GM23248 (cell line): ENCODE measurements around the gene EFCAB5. TPM values are rescaled to one million over a fixed set of nuclear protein-coding genes. Genes with fewer than 3 reads are reported as not detected.
"Not testable (repeated sequence)": the region's sequence is repeated elsewhere in the genome, so short reads cannot be mapped to it uniquely, and the experiment has no call there.

ENCODE experiments used
- DNase-seq: peaks from one replicate; pipeline ENCODE4 v3.0.0-alpha.2; 2015
- H2AFZ ChIP-seq: fragments of 200-600 bp; sonication (generic); 2 replicates; pipeline ENCODE4 v1.6.1; 2016; ENCODE audit warnings: antibody characterized with exemption
- H3F3A ChIP-seq: fragments of 200-600 bp; sonication (generic); 2 replicates; pipeline ENCODE4 v1.6.1; 2016; ENCODE audit warnings: mild to moderate bottlenecking, antibody characterized with exemption, mixed run types; ENCODE audit not compliant: insufficient read depth
- H3K27ac ChIP-seq: fragments of 200-600 bp; sonication (generic); 2 replicates; pipeline ENCODE4 v1.5.1; 2016; ENCODE audit warnings: mild to moderate bottlenecking
- H3K27me3 ChIP-seq: fragments of 200-600 bp; sonication (generic); replicated peaks from 2 replicates; pipeline ENCODE4 v1.6.1; 2016; ENCODE audit warnings: mild to moderate bottlenecking; ENCODE audit not compliant: insufficient read depth
- H3K36me3 ChIP-seq: fragments of 200-600 bp; sonication (generic); 2 replicates; pipeline ENCODE4 v1.6.1; 2016; ENCODE audit warnings: low read depth, mild to moderate bottlenecking
- H3K4me1 ChIP-seq: fragments of 200-600 bp; sonication (generic); 2 replicates; pipeline ENCODE4 v1.6.1; 2016; ENCODE audit warnings: mild to moderate bottlenecking; ENCODE audit not compliant: insufficient read depth
- H3K4me2 ChIP-seq: fragments of 200-600 bp; sonication (generic); one replicate; pipeline ENCODE4 v1.6.1; 2016; ENCODE audit warnings: mild to moderate bottlenecking; ENCODE audit not compliant: unreplicated experiment
- H3K4me3 ChIP-seq: fragments of 200-600 bp; sonication (generic); 2 replicates; pipeline ENCODE4 v1.5.1; 2016; ENCODE audit warnings: mild to moderate bottlenecking
- H3K79me2 ChIP-seq: fragments of 200-600 bp; sonication (generic); 2 replicates; pipeline ENCODE4 v1.6.1; 2016; ENCODE audit warnings: mild to moderate bottlenecking; ENCODE audit not compliant: insufficient read depth
- H3K9ac ChIP-seq: fragments of 200-600 bp; sonication (generic); 2 replicates; pipeline ENCODE4 v1.6.1; 2016; ENCODE audit warnings: mild to moderate bottlenecking
- H3K9me2 ChIP-seq: fragments of 200-600 bp; sonication (generic); 2 replicates; pipeline ENCODE4 v1.6.1; 2016; ENCODE audit warnings: mixed run types, mild to moderate bottlenecking, moderate library complexity; ENCODE audit not compliant: insufficient read depth
- H3K9me3 ChIP-seq: fragments of 200-600 bp; sonication (generic); one replicate; pipeline ENCODE4 v1.6.1; 2017; ENCODE audit warnings: low read depth
- H4K20me1 ChIP-seq: fragments of 200-600 bp; sonication (generic); 2 replicates; pipeline ENCODE4 v1.6.0; 2016; ENCODE audit not compliant: insufficient read depth
- EZH2 ChIP-seq: fragments of 200-600 bp; sonication (generic); IDR thresholded peaks from 2 replicates; pipeline ENCODE4 v1.6.1; 2018; ENCODE audit warnings: antibody characterized with exemption, mild to moderate bottlenecking; ENCODE audit not compliant: insufficient read depth, poor library complexity, severe bottlenecking
- EZH2phosphoT487 ChIP-seq: fragments of 200-600 bp; sonication (generic); IDR thresholded peaks from 2 replicates; pipeline ENCODE4 v1.6.1; 2018; ENCODE audit warnings: antibody characterized with exemption, moderate library complexity, mild to moderate bottlenecking, low read depth; ENCODE audit not compliant: insufficient read depth
- WGBS, 2 experiments: methylation state at CpG; one replicate each; pipeline ENCODE4 v1.1.6; 2015 to 2017; ENCODE audit warnings: low lambda C conversion rate in 2 of 2, low coverage in 1 of 2; ENCODE audit errors: missing lambda C conversion rate in 2 of 2; 5-methylcytosine and 5-hydroxymethylcytosine counted together
- in situ Hi-C: fragments of 300-500 bp; cut with MboI; formaldehyde crosslinking; loops from 2 replicates; pipeline ENCODE4 v1.15.0; 2020
- polyA plus RNA-seq: library from polyadenylated mRNA; unstranded; fragments of >200 nt; fragmentation: Nextera tagmentation; extraction: Ambion mirVana; gene quantifications from 2 replicates; pipeline ENCODE4 v1.2.1, GENCODE V29; 2016
- total RNA-seq: library from RNA; depleted of rRNA; stranded (reverse); fragments of >200 nt; shearing (Covaris generic); gene quantifications from 2 replicates; pipeline ENCODE4 v1.2.3, GENCODE V29; 2014

EFCAB5 gene
- total and polyA plus RNA-seq, 2 experiments from 2014 or later, result 0.41 TPM; not detected in 1

DNA sequence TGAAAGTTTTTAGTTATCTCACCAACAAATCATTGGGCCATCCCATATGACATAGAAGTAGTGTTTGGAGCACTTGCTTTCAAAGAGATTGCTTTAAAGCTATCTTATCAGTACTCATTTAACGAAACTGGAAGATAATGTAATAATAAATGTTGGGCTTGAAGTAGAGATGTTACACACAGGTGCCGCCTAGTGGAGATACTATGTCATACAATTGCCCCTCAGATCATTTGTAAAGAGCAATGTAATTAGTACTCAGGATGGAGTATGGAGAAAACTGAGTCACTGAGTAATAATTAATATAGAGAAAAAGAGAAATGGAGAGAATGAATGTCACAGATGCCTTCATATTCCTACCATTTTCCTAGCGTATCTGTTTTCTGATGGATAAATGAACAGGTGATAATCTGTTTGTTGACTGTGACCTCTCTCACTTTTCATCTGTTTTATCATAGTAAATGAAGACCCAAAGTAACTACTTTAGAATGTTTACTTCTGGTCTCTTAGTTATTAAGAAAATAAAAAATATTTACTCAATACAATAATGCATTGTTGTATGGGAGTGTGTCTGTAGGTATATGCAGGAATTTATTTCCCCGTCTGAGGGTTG is 80.4 kb downstream of the EFCAB5 start:
- H3K9me3 ChIP-seq, result no peaks in the 10 kb centered on the region
- H3K36me3 ChIP-seq, result no peaks in the 10 kb centered on the region
- no peaks in the 10 kb centered on the region for H3K4me1 ChIP-seq
- TF ChIP-seq EZH2phosphoT487 (no peak), EZH2 (no peak)
- H3K27me3 ChIP-seq, result no peaks in the 10 kb centered on the region
- peak overlapping the region; percentile 39 for H3K4me2 ChIP-seq
- H2AFZ ChIP-seq, result no peak overlapping the region
- no peaks in the 10 kb centered on the region for H3K9me2 ChIP-seq
- H4K20me1 ChIP-seq, result no peaks in the 10 kb centered on the region
- H3K9ac ChIP-seq, result no peak overlapping the region
- in situ Hi-C loops, result no loop called here
- H3F3A ChIP-seq, result no peaks in the 10 kb centered on the region
- peak; percentile 76 for DNase-seq
- H3K27ac ChIP-seq, result no peak overlapping the region
- H3K4me3 ChIP-seq, result 0 out of 2 replicates have a peak overlapping the region, but pooled peaks have one; percentile 24
- WGBS, 2 experiments, result 24 to 26% methylated on average over 4 of the region's 4 CpGs
- no peaks in the 10 kb centered on the region for H3K79me2 ChIP-seq

DNA sequence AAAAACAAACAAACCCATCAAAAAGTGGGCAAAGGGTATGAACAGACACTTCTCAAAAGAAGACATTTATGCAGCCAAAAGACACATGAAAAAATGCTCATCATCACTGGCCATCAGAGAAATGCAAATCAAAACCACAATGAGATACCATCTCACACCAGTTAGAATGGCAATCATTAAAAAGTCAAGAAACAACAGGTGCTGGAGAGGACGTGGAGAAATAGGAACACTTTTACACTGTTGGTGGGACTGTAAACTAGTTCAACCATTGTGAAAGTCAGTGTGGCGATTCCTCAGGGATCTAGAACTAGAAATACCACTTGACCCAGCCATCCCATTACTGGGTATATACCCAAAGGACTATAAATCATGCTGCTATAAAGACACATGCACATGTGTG is 83.9 kb downstream of the EFCAB5 start:
- H3K9ac ChIP-seq, H3F3A ChIP-seq, H3K4me2 ChIP-seq, H3K79me2 ChIP-seq, in situ Hi-C loops, H3K9me2 ChIP-seq, H3K4me3 ChIP-seq, H3K36me3 ChIP-seq, H3K4me1 ChIP-seq, H2AFZ ChIP-seq, H3K27me3 ChIP-seq, DNase-seq, H3K9me3 ChIP-seq, H4K20me1 ChIP-seq, H3K27ac ChIP-seq: not testable (repeated sequence)
- 38 to 67% methylated on average over 2 of the region's 2 CpGs for WGBS, 2 experiments

DNA sequence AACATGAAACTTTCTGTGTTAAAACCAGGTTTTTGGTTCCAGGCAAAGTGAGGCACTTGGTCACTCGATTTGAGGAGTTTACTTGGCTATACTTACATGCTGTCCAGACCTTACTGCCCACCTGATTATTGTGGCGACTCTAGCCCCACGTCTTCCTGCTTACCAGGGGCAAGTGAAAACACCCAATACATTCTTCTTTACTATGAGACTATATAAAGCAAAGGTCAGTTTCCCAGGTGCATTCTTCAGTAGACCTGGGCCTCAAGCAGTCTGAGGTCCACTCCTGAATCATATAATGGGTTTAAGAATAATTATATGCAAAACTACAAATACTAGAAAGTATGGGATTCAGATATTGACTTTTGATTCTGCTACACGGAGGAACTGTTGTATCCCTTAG is 86.2 kb downstream of the EFCAB5 start:
- TF ChIP-seq EZH2phosphoT487 (no peak), EZH2 (no peak)
- no peaks in the 10 kb centered on the region for H3K4me1 ChIP-seq
- H4K20me1 ChIP-seq, result no peaks in the 10 kb centered on the region
- in situ Hi-C loops, result no loop called here
- H3K27me3 ChIP-seq, result no peaks in the 10 kb centered on the region
- H3K79me2 ChIP-seq, result no peaks in the 10 kb centered on the region
- no peak overlapping the region for H2AFZ ChIP-seq
- 63 to 64% methylated on average over 4 of the region's 4 CpGs for WGBS, 2 experiments
- DNase-seq, result no peak
- H3K9ac ChIP-seq, result no peak overlapping the region
- no peaks in the 10 kb centered on the region for H3K9me3 ChIP-seq
- no peak overlapping the region for H3K4me2 ChIP-seq
- no peak overlapping the region for H3K27ac ChIP-seq
- H3K9me2 ChIP-seq, result no peaks in the 10 kb centered on the region
- no peaks in the 10 kb centered on the region for H3F3A ChIP-seq
- no peaks in the 10 kb centered on the region for H3K36me3 ChIP-seq
- no peak overlapping the region for H3K4me3 ChIP-seq

DNA sequence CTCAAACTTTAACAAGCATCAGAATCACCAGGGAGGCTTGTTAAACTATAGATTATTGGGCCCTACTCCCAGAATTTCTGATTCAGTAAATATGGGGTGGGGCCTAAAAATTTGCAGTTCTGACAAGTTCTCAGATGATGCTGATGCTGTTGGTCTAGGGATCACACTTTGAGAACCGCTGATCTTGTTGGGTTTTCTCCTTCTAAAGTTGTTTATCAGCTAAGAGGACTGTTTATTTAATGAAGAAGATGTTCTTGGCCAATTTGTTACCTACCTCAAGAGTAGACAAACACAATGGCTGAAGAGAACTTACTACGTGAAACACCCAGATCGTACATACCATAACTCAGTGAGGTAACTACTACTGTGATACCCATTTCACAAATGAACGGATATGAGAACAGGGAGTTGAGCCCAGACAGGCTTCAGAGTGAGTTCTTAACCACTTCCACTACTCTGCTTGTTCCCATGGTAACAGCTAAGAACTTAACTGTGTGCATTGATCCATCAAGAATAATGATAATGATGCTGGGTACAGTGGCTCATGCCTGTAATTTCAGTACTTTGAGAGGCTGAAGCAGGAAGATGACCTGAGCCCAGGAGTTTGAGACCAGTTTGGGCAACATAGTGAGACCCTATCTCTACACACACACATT is 89.9 kb downstream of the EFCAB5 start:
- Histone ChIP-seq H3K36me3 (no peaks in the 10 kb centered on the region), H2AFZ (no peak overlapping the region), H3K4me1 (no peaks in the 10 kb centered on the region), H3K27ac (no peak overlapping the region), H3K27me3 (no peaks in the 10 kb centered on the region), H3K79me2 (no peaks in the 10 kb centered on the region), H3K4me2 (no peak overlapping the region), H3F3A (no peaks in the 10 kb centered on the region), H3K9me2 (no peaks in the 10 kb centered on the region), H3K9me3 (no peaks in the 10 kb centered on the region), H4K20me1 (no peaks in the 10 kb centered on the region), H3K4me3 (no peak overlapping the region), H3K9ac (no peak overlapping the region)
- no peak for DNase-seq
- WGBS, 2 experiments, result 89 to 94% methylated on average over 4 of the region's 4 CpGs
- TF ChIP-seq EZH2phosphoT487, result no peak
- TF ChIP-seq EZH2, result no peak
- in situ Hi-C loops, result loop anchor here (10.0 kb wide), 1 partner anchor 53 kb away; no protein-coding TSS in a partner anchor
